ES-I3 (cell line): Measurements from ENCODE around the gene PDXDC1.
A peak's percentile ranks its signal among the peaks of the same experiment; 100 is the strongest.
"Not testable (repeated sequence)": the region's sequence is repeated elsewhere in the genome, so short reads cannot be mapped to it uniquely, and the experiment has no call there.

ENCODE experiments used
- H3K36me3 ChIP-seq: 2 replicates; pipeline ENCODE4 v1.6.1; 2013; ENCODE audit warnings: mild to moderate bottlenecking, low read length, control low read depth, moderate library complexity; ENCODE audit not compliant: insufficient read depth
- H3K4me1 ChIP-seq: 2 replicates; pipeline ENCODE4 v1.6.1; 2013; ENCODE audit warnings: mild to moderate bottlenecking, control low read depth, low read length; ENCODE audit not compliant: insufficient read depth
- H3K9ac ChIP-seq: 2 replicates; pipeline ENCODE4 v1.6.1; 2013; ENCODE audit warnings: low read depth, mild to moderate bottlenecking, low read length, moderate library complexity
- H3K9me3 ChIP-seq: 2 replicates; pipeline ENCODE4 v1.6.1; 2013; ENCODE audit warnings: mild to moderate bottlenecking, low read length, moderate library complexity; ENCODE audit not compliant: control insufficient read depth, insufficient read depth

Gene PDXDC1

DNA sequence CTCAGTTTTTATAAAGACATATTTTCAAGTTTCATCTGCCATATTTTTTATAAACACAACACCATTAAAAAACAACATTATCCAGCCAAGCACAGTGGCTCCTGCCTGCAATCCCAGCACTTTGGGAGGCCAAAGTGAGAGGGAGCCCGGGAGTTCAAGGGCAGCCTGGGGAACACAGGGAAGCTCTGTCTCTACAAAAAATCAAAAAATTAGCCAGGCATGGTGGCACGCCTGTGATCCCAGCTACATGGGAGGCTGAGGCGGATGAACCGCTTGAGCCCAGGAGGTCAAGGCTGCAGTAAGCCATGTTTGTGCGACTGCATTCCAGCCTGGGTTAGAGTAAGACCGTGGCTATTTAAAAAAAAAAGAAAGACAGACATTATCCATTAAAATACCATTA is 98.3 kb downstream of the PDXDC1 start:
- H3K9me3 ChIP-seq, result no peaks in the 10 kb centered on the region
- H3K4me1 ChIP-seq, result no peaks in the 10 kb centered on the region
- H3K9ac ChIP-seq, result no peak overlapping the region
- peaks cover 24% of the 10 kb centered on the region for H3K36me3 ChIP-seq

DNA sequence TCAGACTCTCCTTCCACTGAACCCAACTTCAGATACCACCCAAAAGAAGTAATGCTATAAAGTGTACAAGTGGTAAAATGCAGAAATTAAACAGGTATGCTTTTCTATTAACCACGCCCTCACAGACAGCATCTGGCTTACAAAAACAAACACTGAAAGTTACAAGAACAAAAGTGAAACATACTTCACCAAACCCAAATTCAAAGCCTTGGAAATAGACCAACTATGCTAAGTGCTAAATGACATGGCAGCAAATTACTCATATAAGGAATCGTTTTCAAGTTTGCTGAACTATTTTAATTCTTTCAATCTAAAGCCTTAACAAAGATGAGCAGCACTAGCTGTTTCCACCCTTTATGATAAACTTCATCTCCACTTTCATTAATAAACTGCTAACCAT is 101.3 kb downstream of the PDXDC1 start:
- H3K9me3 ChIP-seq, H3K4me1 ChIP-seq, H3K9ac ChIP-seq: not testable (repeated sequence)
- H3K36me3 ChIP-seq, result peaks cover 29% of the 10 kb centered on the region

DNA sequence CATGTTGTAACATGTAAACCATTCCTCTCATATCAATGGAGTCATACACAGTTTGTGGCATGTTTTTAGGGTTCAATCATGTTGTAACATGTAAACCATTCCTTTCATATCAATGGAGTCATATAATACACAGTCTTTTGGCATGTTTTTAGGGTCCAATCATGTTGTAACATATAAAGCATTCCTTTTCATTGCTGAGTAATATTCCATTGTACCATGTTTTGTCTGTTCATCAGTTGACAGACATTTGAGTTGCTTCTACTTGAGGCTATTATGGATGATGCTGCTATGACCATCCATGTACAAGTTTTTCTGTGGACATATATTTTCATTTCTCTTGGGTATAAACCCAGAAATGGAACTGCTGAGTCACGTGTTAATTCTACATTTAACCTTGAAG is 106.1 kb downstream of the PDXDC1 start:
- H3K9me3 ChIP-seq, H3K9ac ChIP-seq, H3K4me1 ChIP-seq, H3K36me3 ChIP-seq: not testable (repeated sequence)

DNA sequence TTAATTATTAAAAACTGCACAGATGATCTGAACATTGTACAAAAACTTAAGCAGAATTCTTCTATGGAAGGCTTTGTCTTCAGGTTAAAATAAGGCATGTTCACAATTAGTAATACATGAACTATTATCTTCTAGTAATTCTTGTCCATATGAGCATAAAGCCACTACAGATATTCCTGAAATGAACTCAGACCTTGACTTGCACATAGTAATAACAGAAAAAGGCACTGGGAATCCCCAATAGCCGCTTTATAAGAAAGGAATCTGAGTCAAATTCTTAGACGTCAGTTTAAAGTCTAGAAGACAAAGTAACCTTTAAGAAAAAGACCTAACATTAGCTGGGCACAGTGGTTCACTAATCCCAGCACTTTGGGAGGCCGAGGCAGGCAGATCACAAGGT is 108.0 kb downstream of the PDXDC1 start:
- not testable (repeated sequence) for H3K4me1 ChIP-seq, H3K9ac ChIP-seq, H3K9me3 ChIP-seq, H3K36me3 ChIP-seq

DNA sequence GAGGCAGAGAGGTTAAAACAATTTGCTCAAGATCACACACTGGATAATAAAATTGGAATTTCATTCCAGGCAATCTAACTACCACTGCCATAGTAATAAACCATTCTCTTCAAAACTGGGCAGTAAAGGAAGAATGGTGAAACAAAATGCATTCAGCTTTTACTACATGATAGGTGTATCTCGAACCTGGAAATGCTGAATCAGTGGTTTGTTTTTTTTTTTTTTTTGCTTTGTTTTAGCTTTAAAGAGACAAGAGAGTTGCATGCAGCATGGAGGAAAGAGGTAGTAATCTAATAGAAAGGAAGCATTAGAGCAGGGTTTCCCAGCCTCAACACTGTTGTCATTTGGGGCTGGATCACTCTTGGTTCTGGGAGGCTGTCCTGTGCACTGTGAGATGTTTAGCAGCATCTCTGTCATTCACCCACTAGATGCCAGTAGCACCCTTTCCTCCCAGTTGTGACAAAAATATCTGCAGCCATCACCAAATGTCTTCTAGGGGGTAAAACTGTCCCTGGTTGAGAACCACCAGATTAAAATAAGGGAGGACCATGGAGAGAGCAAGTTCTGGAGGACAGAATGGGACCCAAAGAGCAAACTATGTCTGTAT is 115.9 kb downstream of the PDXDC1 start:
- H3K36me3 ChIP-seq, H3K9me3 ChIP-seq, H3K9ac ChIP-seq, H3K4me1 ChIP-seq: not testable (repeated sequence)

DNA sequence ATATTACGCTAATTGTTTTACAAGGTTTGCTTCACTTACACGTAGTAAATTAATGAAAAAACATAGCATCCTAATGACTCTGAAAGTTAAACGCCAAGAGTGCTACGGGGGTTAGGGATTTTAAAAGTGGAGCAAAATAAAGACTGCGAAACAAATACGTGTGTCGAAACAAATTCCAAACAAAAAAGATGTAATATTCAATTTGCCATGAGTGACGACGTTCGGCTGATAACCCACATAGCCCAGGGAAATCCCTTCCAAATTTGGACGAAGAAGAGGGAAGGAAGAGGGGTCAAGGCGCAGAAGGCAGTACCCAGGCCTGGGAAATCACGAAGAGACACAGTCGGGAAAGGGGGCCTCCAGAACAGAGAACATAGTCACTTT is 118.7 kb downstream of the PDXDC1 start:
- H3K36me3 ChIP-seq, H3K9me3 ChIP-seq, H3K4me1 ChIP-seq: not testable (repeated sequence)
- peak overlapping the region; percentile 78 for H3K9ac ChIP-seq

DNA sequence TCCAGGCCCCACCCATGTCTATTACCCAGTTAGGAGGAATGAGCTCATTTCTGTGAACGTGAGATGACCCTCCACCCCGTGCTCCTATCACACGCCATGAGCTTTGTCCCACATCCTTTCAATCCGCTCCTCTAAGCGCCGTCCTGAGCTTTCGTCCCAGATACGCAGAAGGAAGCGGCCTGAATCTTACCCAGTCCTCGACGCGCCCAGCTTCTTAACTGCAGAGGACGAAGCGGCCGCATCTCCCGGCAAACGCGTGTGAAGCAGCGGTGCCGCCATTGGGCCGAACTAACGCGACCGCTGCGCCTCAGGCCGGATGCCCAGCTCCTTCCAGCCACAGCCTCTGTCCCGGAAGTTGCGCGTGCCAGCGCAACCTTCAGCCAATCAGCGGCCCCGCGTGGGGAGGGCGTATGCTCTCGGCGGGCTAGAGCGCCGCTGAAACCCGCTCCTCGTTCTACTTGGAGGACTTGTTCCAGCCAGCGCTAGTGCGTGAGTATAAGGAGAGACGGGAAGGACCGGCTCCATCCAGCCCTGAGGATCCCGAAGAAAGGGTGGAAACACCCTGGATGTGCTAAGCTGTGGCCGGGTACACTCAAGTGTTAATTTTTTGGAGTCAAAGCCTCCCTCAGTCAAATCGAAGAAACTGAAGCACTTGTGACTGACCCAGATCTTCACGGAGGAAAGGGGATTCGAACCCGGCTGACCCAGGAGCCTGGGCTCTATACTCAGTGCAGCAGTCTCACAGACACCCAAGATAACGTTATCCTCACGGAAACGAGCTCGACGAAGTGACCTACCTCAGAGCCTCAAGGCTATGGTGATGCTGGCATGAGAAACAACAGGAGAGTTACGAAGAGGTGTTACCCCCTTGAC is 119.4 kb downstream of the PDXDC1 start, which contains the start of gene RRN3:
RRN3 (minus strand) TSS at position 318 of the 873 bp plus-strand sequence; CDS start at position 279, 39 bp downstream.
- H3K9ac ChIP-seq, result peak within 1 kb of the TSS; percentile 78
- H3K9me3 ChIP-seq, H3K36me3 ChIP-seq: not testable (repeated sequence)

DNA sequence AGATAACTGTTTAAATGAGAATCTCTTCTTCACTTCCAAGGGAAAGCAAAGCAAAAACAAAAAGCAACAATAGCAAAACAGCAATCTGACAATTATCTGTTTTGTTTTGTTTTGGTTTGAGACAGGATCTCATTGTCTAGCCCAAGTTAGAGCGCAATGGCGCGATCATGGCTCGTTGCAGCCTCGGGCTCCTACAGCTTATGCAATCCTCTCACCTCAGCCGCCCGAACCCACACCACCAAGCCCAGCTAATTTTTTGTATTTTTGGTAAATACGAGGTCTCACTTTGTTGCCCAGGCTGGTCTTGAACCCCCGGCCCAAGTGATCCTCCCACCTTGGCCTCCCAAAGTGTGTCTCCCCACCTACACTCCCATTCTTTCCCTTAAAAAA is 121.8 kb downstream of the PDXDC1 start:
- H3K36me3 ChIP-seq, H3K9me3 ChIP-seq, H3K9ac ChIP-seq, H3K4me1 ChIP-seq: not testable (repeated sequence)

More for the DNA sequence above, 119.4 kb downstream of the PDXDC1 start, which contains the start of gene RRN3:
- H3K4me1 ChIP-seq, result not testable (repeated sequence)

DNA sequence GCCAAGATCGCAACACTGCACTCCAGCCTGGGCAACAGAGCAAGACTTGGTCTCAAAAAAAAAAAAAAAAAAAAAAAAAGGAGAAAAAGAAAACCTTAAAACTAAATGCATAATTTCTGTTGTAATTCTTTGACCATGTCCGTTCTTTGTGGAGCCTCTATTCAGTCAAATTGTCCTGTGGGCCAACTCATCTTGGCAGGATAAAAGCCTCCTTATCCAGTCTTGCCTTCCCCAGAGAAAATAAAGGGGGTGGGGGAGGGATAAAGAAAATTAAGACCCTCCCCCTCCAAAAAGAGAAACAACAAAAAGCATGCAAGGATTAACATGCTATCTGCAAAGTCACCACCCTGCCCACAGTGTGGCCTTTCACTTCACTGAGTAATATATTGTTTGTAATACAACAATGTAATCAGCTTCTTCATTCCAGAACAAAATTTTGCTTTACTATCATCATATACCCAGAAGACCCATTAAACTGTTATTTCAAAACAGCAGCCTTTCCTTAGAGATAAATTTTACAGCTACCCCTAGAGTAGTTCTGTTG is 124.6 kb downstream of the PDXDC1 start:
- H3K36me3 ChIP-seq, H3K9me3 ChIP-seq, H3K9ac ChIP-seq, H3K4me1 ChIP-seq: not testable (repeated sequence)

DNA sequence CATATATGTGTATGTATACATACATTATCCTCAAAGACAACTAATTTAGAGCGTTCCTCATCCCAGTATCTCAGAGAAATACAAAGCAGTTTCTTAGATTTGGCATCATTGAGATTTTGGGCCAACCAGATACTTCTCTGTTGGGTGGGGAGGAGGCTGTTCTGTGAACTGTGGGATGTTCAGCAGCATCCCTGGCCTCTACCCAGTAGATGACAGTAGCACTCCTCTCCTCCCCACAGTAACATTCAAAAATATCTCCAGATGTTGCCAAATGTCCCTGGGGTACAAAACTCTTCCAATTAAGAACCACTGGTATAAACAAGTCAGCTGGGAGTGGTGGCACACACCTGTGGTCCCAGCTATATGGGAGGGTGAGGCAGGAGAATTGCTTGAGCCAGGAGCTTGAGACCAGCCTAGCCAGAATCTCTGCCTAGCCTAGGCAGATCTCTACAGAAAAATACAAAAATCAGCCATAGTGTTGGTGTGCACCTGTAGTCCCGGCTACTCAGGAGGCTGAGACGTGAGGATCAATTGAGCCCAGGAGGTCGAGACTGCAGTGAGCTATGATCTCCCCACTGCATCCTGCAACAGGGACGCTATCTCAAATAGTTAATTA is 125.7 kb downstream of the PDXDC1 start:
- not testable (repeated sequence) for H3K9ac ChIP-seq, H3K4me1 ChIP-seq, H3K36me3 ChIP-seq, H3K9me3 ChIP-seq

DNA sequence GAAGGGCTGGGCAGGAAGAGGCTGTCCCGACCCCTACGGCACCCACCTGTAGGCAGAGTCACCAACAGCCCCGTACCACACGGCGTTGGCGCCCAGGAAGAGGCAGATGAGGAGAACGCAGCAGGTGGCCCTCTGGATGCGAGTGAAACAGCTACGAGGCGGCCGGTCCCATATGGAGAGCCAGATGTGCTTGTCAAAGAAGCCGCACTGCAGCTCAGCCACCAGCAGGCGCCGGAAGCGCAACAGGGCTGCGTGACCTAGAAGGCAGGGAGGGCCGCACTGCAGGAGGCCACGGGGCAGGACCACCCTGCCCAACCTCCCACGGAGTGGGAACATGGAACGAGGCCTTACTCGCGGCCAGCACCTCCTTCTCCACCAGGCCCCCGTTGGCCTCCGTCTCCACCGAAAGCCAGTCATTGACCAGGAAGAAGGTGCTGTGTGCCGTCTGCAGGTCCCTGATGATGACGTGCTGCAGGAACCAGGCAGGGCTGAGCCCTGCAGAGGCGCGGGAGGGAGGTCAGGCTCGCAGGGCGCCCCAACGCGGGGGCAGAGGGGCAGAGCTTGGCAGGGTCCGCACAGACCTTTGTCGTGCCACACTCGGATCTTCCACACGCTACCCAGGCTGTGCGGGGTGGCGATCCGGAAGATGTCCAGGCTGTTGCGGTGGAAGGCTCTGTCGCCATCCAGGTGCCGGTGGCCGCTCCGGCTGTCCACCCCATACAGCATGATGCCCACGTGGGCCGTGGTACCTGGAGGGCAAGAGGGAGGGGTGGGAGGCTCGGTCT is 153.0 kb downstream of the PDXDC1 start:
- H3K4me1 ChIP-seq, H3K9me3 ChIP-seq, H3K36me3 ChIP-seq, H3K9ac ChIP-seq: not testable (repeated sequence)

DNA sequence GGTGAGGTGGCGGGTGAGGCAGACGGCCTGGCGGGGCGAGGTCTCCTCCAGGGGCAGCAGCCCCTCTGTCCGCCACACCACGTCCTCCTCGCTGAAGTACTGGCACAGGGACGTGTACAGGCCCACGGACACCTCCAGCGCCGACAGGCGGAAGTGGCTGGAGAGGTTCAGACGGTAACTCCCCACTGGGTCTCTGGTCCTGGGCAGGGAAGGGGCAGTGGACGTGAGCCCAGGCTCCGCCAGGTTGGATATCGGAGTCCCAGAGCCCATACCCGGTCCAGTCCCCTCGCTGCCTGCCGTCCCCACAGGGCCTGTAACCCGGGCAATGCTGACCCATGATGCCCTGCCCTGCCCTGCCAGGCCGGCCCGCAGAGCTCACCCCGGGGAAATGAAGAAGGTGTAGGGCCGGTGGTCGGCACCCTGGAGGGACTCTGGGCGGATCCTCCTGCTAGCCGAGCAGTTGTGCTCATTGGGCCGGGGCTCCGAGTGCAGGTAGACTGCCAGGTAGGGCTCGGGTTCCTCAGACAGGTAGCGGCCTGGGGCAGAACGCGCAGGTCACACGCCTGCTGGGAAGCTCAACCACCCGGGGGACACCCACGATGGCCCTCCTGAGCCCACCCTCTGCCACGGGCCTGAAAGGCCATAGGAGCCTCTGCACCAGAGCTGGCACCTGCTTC is 155.6 kb downstream of the PDXDC1 start:
- H3K9ac ChIP-seq, H3K36me3 ChIP-seq, H3K4me1 ChIP-seq, H3K9me3 ChIP-seq: not testable (repeated sequence)

DNA sequence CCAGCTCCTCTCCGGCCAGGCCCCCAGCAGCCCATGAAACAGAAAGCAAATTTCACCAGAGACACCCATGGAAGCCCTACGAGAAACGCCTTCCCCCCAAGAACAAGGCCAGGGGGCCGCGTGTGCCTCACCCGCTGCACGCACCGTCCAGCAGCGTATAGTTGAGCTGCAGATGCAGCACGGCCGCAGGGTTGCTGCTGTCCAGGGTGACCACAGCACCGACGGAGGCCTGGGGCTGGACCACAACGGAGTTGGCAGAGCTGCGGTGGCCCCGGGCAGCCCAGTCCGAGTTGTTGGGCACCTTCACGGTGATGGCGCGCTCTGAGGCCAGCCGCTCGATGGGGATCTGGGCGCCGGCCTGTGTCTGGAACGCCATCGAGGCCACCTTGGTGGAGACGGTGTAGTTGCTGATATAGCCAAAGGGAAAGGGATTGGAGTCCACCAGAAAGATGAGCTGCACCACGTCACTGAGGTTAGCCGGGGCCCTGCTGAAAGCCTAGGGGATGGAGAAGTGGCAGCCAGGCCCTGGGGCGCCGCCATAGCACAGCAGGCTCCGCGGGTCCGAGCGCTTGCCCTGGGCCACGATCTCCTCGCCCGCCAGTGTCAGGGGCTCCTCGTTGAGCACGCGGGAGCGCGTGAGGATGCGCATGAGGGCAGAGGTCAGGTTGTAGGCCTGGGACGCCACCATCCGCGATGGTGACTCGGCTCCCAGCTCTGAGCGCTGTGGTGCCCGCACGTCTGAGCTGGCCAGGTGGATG is 156.3 kb downstream of the PDXDC1 start:
- not testable (repeated sequence) for H3K9me3 ChIP-seq, H3K4me1 ChIP-seq, H3K9ac ChIP-seq, H3K36me3 ChIP-seq
